Embryonic facial prominence (tissue), 1 donor: ENCODE results near the gene S1PR5.
"Not testable (repeated sequence)": the region's sequence is repeated elsewhere in the genome, so short reads cannot be mapped to it uniquely, and the experiment has no call there.

Experiments used
- DNase-seq: peaks from one replicate; pipeline ENCODE4 v3.0.0-alpha.2; 2016; ENCODE audit errors: extremely low spot score

S1PR5 gene

DNA sequence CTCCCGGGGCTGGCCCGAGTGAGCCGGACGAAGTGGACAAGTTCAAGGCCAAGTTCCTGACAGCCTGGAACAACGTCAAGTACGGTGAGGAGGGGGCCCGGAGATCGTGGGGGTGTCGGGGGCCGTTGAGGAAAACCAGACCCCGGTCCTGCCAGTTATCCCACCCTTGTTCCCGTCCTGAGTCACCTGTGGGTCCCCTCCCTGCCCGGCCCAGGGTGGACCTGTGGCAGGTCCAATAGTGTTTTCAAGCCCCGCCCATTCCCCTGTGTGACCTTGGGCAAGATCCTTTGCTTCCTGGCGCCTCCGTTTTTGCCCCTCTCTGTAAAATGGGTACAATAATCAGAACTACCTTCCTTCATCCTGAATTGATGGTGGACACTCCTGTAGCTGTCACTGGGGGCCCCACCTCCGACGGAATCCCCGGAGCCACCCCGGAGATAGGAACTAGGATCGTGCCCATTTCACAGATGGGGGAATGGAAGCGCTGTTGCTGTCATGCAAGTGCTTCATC is 27.1 kb upstream of the S1PR5 start:
- DNase-seq = no peak

DNA sequence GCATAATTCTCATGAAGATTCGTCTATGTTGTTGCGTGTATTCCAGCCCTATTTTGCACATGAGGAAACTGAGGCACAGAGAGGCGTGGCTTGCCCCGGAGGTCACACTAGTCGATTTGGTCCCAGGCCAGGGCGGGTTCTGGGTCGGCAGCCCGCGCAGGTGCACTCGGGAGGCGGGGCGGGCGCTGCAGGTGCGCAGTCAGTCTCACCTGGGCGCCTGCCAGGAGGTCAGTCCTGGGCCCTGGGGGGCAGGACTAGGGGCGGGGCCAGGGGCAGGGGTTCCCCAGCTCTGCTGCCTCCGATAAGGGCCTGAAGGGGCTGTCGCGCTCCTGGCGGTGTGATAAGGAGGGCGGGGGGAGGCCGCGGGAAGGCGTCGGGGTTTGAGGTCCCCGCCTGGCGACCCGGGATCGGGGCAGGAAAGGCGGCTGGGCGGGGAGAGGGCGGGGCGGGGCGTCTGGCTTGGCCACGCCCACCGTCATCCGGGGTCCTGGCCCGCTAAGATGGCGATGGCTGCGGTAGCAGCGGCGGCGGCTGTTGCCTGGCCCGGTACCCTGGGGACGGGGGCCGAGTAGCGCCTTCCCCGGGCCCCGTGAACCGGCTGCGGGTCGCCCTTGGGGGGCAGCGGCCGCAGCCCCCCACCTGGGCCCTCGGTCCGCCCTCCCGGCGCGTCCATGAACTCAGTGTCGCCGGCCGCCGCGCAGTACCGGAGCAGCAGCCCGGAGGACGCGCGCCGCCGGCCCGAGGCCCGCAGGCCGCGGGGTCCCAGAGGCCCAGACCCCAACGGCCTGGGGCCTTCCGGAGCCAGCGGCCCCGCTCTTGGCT is 26.4 kb upstream of the S1PR5 start, which contains the start of gene ATG4D:
Gene ATG4D (plus strand): TSS at position 485 of the 822 bp plus-strand sequence. CDS start 187 bp downstream, at position 672.
- DNase-seq = no peak

DNA sequence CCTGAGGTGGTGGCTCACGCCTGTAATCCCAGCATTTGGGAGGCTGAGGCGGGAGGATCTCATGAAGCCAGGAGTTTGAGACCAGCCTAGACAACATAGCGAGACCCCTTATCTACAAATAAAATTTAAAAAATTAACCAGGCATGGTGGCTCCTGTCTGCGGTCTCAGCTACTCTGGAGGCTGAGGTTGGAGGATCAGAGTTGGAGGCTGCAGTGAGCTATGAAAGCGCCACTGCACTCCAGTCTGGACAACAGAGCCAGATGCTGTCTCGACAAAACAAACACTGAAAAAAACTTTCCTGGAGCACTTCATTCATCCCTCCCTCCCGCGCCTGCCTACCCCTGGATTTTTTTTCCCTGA is 25.8 kb upstream of the S1PR5 start:
- no peak for DNase-seq

DNA sequence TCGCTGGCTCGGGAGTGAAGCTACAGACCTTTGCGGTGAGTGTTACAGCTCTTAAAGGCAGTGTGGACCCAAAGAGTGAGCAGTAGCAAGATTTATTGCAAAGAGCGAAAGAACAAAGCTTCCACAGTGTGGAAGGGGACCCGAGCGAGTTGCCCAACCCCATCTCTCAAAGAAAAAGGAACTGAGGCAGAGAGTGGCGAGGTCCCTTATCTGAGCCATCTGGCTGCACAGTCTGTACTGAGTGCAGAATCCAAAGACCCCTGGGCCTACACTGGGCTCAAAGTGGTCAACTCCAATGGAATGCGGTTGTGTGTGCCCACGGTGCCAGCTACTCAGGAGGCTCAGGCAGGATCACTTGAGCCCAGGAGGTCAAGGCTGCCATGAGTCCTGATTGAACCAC is 21.8 kb upstream of the S1PR5 start:
- DNase-seq = not testable (repeated sequence)

DNA sequence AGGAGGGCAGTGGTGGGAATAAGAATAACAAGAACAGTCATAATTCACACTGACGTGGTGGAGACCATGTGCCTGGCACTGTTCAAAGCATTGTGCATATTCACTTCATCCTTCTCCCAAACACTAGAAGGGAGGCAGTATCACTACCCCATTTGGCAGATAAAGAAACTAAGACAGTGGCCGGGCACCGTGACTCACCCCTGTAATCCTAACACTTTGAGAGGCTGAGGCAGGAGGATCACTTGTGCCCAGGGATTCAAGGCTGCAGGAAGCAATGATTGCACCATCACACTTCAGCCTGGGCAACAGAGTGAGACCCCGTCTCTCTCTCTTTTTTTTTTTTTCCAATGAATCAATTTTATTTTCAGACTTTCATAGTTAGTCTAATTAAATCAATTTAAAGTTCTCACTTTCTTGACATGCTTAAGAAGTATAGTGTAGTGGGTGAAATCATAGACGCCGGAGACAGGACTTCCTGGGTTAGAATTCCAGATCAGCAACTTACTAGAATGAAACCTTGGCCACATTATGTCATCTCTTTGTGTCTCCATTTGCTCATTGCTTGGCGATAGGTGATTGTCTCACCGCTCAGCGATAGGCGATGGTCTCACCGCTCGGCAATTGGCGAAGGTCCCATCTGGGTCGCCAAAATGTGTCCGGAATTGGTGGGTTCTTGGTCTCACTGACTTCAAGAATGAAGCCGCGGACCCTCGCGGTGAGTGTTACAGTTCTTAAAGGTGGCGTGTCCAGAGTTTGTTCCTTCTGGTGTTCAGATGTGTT is 21.1 kb upstream of the S1PR5 start:
- DNase-seq = no peak

DNA sequence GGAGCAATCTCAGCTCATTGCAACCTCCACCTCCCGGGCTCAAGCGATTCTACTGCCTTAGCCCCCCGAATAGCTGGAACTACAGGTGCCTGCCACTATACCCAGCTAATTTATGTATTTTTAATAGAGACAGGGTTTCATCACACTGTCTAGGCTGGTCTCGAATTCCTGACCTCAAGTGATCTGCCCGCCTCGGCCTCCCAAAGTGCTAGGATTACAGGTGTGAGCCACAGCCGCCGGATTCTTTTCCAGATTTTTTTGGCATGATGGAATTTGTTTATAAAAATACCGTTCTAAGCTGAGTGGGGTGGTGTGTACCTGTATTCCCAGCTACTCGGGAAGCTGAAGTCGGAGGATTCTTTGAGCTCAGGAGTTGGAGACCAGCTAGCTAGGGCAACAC is 20.4 kb upstream of the S1PR5 start:
- no peak for DNase-seq

DNA sequence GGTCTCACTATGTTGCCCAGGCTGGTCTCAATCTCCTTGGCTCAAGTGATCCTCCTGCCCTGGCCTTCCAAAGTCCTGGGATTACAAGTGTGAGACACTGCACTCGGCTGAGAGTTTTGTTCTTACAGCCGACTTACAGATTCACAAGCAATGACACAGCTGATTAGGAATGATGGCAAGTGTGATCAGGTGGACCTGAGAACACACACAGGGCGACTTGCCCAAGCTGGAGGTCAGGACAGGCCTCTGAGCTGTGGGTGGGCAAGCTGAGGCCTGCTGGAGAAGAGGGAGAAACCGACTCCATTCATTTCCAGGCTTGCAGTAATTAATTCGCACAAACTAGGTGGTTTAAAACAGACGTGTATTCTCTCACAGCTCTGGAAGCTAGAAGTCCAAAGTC is 18.4 kb upstream of the S1PR5 start:
- DNase-seq = no peak

DNA sequence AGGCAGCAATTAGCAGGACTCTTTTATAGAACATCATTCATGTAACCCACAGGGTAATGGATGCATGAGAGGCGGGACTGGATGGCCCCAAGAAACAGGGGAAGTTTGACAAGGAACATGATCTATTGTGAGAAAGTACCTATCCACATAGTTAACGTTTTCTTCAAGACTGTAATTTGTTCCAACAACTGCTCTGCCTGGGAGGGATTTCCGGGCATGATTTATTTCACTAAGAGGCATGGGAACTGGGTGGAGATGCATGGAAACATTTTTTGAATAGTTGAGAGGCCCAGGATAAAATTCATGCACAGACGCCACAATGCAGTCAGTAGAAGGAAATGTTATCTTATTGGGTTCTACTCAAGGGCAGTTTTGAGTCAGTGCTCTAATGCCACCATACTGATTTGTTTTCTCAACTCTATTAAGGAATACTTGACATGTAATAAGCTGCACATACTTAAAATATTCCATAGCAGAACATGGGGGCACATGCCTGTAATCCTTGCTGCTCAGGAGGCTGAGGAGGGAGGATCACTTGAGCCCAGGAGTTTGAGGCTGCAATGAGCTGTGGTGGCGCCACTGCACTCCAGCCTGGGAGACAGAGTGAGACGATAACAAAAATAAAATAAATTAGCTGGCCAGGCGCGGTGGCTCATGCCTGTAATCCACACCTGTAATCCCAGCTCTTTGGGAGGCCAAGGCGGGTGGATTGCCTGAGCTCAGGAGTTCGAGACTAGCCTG is 16.6 kb upstream of the S1PR5 start:
- DNase-seq = no peak

DNA sequence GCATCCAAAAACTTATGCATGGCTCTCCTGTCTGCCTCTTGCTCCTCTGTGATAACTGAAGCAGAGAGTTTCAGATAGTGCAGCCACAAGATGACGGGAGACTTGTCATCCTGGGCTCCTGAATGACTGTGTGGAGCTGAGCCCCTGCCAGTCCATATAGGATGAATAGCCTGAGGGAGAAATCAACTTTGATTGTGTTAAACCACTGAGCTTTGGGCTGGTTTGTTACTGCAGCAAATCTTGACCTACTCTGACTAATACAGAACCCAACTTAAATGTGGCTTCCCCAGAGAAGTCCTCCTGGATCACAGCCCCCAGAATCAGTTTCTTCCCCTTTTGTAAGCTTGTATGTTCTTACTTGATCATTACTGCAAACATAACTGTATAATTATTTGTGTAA is 15.2 kb upstream of the S1PR5 start:
- DNase-seq = no peak

DNA sequence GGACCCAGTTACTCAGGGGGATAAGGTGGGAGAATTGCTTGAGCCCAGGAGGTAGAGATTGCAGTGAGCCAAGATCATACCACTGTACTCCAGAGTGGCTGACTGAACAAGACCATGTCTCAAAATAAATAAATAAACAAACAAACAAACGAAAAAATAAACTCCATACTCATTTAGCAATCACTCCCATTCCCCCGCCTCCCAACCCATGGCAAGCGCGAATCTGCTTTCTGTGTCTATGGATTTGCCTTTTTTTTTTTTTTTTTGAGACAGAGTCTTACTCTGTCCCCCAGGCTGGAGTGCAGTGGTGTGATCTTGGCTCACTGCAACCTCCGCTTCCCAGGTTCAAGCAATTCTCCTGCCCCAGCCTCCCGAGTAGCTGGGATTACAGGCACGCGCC is 9.6 kb upstream of the S1PR5 start:
- not testable (repeated sequence) for DNase-seq

DNA sequence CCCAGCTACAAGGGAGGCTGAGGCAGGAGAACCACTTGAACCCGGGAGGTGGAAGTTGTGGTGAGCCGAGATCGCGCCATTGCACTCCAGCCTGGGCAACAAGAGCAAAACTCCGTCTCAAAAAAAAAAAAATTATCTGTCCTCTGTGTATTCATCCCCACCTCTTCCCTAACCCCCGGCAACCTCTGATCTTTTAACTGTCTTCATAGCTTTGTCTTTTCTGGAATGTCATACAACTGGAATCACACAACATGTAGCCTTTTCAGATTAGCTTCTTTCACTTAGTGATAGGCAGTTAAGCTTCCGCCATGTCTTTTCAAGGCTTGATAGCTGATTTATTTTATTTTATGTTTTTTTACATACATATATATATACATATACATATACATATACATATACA is 8.4 kb upstream of the S1PR5 start:
- no peak for DNase-seq

DNA sequence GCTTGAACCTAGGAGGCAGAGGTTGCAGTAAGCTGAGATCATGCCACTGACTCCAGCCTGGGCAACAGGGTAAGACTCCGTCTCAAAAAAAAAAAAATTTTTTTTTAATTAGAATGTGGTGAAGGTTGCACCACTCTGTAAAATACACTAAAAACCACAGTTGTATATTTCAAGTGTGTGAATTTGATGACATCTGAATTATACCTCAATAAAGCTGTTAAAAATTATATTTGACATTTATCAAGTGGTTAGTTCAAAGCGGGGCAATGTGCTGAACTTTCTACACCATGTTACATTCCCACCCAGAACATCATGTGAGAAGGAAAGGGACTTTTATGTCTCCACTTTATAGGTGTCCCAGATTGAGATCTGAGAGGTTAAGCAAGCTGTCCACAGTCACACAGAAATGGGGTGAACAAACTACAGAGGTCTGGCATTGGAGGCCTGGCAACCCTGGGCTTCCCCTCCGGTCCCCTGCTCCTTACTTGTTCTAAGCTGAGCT is 5.9 kb upstream of the S1PR5 start:
- no peak for DNase-seq

DNA sequence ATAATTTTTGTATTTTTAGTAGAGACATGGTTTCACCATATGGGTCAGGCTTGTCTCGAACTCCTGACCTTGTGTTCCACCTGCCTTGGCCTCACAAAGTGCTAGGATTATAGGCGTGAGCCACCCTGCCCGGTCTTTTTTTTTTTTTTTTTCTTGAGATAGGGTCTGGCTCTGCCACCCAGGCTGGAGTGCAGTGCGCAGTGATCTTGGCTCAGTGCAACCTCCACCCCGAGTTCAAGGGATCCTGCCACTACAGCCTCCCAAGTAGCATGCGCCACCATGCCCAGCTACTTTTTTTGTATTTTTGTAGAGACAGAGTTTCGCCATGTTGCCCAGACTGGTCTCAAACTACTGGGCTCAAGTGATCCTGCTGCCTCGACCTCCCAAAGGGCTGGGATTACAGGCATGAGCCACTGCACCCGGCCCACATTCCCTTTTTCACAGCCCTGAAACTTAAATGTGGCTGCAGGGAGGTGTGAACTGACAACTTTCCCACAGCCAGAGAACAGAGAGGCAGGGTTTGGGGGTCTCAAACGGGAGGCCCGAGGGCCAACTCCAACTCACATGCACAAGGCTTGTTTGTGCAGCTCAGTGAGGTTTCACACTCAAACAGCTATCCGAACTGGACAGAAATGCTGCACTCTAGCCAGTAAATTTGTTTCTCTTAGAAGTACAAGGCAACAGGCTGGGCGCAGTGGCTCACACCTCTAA is 4.4 kb upstream of the S1PR5 start:
- no peak for DNase-seq

DNA sequence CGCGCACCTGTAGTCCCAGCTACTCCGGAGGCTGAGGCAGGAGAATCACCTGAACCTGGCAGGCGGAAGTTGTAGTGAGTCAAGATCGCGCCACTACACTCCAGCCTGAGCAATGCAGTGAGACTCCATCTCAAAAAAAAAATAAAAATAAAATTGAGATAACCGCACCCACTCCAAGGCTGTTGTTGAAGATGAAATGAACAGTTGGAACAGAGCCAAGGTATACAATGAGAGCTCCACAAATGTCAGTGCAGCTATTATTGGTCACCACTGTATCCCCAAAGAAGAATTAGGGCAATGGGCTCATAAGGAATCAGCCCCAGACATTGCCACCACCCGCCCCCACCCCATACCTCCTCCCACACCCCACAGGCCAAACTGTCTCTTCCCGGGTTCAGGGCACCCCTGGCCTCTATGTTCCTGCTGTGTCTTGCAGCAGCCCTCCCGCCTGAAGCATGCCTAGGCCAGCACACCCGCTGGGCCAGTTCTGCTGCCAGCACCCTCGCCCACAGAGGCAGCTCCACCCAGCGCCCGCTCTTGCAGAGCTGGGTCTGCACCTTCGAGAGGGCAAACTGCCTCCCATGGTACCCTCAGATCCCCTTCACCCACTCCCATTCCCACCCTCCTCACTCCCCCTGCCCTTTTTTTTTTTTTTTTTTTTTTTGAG is 3.5 kb upstream of the S1PR5 start:
- DNase-seq = no peak

DNA sequence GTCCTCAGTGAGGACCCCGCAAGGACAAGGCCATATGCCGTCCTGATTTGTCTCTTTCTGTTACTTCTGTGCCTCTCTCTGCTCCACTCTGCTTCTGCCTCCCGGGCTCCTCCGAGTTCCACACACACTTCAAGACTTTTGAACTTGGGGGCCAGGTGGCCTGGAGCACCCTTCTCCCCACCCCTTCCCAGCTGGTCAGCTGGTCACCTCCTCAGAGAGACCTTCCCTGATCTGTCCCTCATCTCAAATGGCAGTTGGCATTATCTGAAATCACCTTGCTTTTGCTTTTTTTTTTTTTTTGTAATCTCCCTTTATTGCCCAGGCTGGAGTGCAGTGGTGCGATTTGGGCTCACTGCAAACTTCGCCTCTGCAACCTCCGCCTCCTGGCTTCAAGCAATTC is 2.2 kb upstream of the S1PR5 start:
- DNase-seq = no peak

DNA sequence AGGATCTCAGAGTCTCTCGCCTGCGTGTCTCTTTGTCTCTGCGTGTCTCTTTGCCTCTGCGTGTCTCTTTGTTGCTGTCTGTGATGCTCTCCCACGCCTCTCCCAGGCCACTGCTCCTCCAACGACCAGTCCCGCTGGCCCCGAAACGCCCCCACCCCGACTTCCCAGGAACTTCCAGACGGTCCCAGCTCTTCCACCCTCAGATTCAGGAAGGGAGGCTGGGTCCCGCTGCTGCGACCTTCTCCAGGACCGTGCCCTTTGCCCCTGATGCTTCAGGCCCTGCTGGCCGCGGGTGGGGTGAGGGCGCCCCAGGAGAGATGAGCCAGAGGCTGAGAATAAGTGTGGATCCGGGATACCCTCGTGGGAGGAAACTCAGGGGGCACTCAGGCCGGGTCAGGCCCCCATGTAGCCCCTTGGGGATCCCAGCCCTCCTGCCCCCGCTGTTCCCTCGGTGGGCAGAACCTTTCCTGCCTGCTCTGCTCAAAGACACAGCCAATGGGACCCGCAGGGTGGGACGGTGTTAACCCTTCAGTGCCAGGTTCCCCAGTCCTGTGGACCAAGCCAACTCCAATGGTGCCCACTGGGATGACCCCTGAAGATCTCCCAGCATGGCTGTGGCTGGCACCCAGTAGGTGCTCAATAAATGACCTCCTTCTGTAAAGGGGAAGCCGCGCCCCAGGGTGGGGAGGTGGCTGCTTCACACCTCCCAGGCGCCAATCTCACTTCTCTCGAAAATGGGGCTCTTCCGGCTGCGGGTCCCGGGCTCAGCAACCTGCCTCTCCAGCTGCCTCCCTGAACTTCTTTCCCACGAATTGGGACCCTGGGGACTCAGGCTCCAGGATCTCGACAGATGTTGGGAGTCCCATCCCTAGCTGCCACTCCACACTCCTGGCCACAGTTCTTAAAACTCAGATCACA is 1.5 kb upstream of the S1PR5 start:
- no peak for DNase-seq

DNA sequence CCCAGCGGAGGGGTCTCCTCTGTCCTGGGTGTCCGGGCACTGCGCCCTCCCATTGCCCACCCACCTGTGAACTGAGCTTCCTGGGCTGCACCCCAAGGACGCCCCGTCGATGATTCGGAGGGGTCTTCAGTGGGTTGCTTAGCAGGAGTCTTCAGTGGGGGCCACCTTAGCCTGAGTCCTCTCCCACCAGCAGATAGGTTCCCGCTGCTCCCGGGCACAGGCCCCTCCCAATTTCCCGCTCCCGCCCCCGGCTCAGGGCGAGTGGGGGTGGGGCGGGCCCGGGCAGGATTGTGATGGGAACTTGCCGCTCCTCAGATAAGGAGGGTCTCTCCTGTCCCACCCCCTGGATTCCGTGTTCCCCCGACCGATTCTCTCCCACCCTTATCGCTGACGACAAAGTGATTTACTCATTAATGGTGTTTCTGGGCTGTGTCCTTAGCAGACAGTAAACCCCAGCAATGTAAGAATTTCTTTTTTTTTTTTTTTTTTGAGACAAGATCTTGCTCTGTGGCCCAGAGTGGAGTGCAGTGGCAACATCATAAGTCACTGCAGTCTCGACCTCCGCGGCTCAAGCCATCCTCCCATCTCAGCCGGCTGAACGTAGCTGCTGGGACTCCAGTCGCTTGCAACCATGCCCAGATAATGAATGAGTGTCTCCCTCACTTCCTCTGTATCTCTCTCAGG is 655 bp upstream of the S1PR5 start:
- DNase-seq = no peak

DNA sequence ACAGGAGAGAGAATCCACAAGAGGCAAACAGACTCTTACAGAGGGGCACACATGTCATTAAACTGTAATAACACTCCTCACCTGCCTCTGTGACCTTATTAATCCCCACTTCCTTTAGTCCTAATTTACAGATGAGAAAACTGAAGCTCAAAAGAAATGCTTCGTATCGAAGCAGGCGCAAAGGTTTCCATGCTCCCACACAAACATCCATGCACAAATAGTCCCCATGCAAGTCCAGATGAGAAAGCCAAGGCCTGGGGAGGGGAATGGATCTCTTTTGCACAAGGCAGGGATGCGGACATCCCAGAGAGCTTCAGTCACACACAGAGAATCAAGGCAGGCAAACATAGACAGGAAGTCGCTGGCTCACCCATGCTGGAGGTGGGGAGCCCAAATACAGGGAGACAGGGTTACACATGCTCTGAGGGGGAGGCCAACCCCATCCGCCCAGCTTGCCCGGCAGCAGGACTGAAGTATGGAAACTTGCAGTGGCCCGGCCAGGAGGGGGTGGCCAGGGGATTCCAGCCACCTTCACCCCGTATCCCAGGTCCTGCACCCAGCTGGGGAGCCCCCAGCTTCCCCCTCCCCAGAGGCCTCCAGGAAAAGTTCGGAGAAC is 468 bp downstream of the S1PR5 start:
- DNase-seq = no peak

DNA sequence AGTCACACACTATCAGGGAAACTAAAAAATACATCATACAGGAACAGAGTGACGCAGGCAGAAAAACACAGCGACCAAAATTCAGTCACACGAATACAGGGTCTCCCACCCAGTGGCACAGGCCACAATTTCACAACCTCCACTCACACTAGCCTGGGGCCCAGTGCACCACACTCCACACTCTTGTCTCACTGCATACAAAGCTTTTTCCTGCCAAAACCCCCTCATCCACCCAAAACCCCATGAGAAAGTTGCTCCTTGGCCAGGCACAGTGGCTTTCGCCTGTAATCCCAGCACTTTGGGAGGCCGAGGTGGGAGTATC is 1.2 kb downstream of the S1PR5 start:
- DNase-seq = no peak
